Measurements from ENCODE around the gene ATR. TPM values are rescaled to one million over a fixed set of nuclear protein-coding genes. Genes with fewer than 3 reads are reported as not detected.

The ATR gene
- total and polyA plus RNA-seq, 2 of the 4 experiments (the other 2 are of a cell fraction) = 9.5 to 28.0 TPM

GRCh38 chr3:142523921-142524566 lies 54.5 kb downstream of the ATR start:
- Histone ChIP-seq H3K56ac (ENCODE audit: extremely low read depth, insufficient read depth, low read length) (no peak overlapping the region), H3K9me3 (ENCODE audit: control insufficient read depth, insufficient read depth, low read length) (no peaks in the 10 kb centered on the region), H2AK5ac (ENCODE audit: low read depth, low read length) (no peak overlapping the region), H3K9me1 (ENCODE audit: insufficient read depth, low read length) (no peaks in the 10 kb centered on the region), H3K4me1 (ENCODE audit: control insufficient read depth, insufficient read depth, low read length) (no peaks in the 10 kb centered on the region), H4K20me1 (ENCODE audit: insufficient read depth, low read length) (no peaks in the 10 kb centered on the region), H2BK120ac (ENCODE audit: low read depth, low read length) (no peak overlapping the region), H4K8ac (ENCODE audit: low read depth in 2 of 2, low read length in 2 of 2) (no peak overlapping the region), H3K4me2 (ENCODE audit: low read depth, low read length) (no peak overlapping the region), H4K5ac (ENCODE audit: low read depth, low read length) (no peak overlapping the region), H3K4ac (ENCODE audit: low read depth, low read length) (no peak overlapping the region), H2AFZ (replicated peaks; ENCODE audit: low read length, poor library complexity) (no peak overlapping the region), H3K36me3 (ENCODE audit: control insufficient read depth, insufficient read depth, low read length) (peaks cover 5% of the 10 kb centered on the region; the same call in 1 of the 2 replicates), H3K9ac (ENCODE audit: low read depth, low read length) (no peak overlapping the region), H2BK5ac (ENCODE audit: low read depth, low read length, poor library complexity, severe bottlenecking) (no peak overlapping the region), H3K18ac (ENCODE audit: low read depth, low read length) (no peak overlapping the region), H3K79me1 (ENCODE audit: low read depth in 1 of 2, low read length in 2 of 2) (no peaks in the 10 kb centered on the region), H3K23ac (ENCODE audit: low read depth, low read length) (no peak overlapping the region), H2BK20ac (ENCODE audit: low read depth, low read length) (no peak overlapping the region), H3K14ac (replicated peaks; ENCODE audit: low read depth, low read length) (no peak overlapping the region), H3K27me3 (ENCODE audit: control insufficient read depth, insufficient read depth, low read length) (no peaks in the 10 kb centered on the region), H2BK15ac (ENCODE audit: low read depth, low read length) (no peak overlapping the region), H3K27ac (ENCODE audit: insufficient read depth, low read length) (no peak overlapping the region), H2AK9ac (replicated peaks; ENCODE audit: low read depth, low read length, poor library complexity) (no peak overlapping the region), H3K4me3 (ENCODE audit: insufficient read depth, low read depth, low read length) (no peak overlapping the region), H4K91ac (ENCODE audit: insufficient read depth, low read depth, low read length) (no peak overlapping the region)
- POLR2A ChIA-PET (ENCODE audit: unreplicated experiment) = no interaction called here
- CTCF ChIA-PET = no interaction called here
- dilution Hi-C loops (cut with HindIII; ENCODE audit: low sequenced_read_pairs, unreplicated experiment) = no loop called here
- no TSS peak for BruUV-seq (replicated peaks)
- intact Hi-C loops (cut with micrococcal nuclease) = no loop called here
- ATAC-seq (ENCODE audit: low read depth) (no peak), DNase-seq (peak; percentile 23)
- TF ChIP-seq NFE2L2 (IDR thresholded peaks at IDR 0.05; ENCODE audit: low read depth, low read length) (no peak), SMC3 (IDR thresholded peaks at IDR 0.05; ENCODE audit: low read depth, low read length) (no peak), CEBPB (IDR thresholded peaks at IDR 0.05; ENCODE audit: low read depth, low read length) (no peak), MAFK (IDR thresholded peaks at IDR 0.05; ENCODE audit: low read depth, low read length) (no peak), RAD21 (IDR thresholded peaks at IDR 0.05; ENCODE audit: low read length) (no peak), FOS (IDR thresholded peaks at IDR 0.05; ENCODE audit: low read depth, low read length) (no peak), POLR2A (IDR thresholded peaks at IDR 0.05; ENCODE audit: low read depth, low read length) (no peak), RCOR1 (IDR thresholded peaks at IDR 0.05; ENCODE audit: insufficient replicate concordance, low read length) (no peak), RFX5 (IDR thresholded peaks at IDR 0.05; ENCODE audit: low read depth, low read length) (no peak), CTCF (conservative IDR thresholded peaks at IDR 0.05; ENCODE audit: low read depth, low read length) (no peak), CHD1 (IDR thresholded peaks at IDR 0.05; ENCODE audit: low read depth, low read length) (no peak), MAZ (IDR thresholded peaks at IDR 0.05; ENCODE audit: borderline replicate concordance, low read depth, low read length) (no peak), BHLHE40 (IDR thresholded peaks at IDR 0.05; ENCODE audit: low read depth, low read length) (no peak), MXI1 (IDR thresholded peaks at IDR 0.05; ENCODE audit: borderline replicate concordance, low read depth, low read length) (no peak)
- TF ChIP-seq, protein P1, sequence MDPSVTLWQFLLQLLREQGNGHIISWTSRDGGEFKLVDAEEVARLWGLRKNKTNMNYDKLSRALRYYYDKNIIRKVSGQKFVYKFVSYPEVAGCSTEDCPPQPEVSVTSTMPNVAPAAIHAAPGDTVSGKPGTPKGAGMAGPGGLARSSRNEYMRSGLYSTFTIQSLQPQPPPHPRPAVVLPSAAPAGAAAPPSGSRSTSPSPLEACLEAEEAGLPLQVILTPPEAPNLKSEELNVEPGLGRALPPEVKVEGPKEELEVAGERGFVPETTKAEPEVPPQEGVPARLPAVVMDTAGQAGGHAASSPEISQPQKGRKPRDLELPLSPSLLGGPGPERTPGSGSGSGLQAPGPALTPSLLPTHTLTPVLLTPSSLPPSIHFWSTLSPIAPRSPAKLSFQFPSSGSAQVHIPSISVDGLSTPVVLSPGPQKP (IDR thresholded peaks at IDR 0.05; ENCODE audit: borderline replicate concordance, low read depth, low read length) = no peak
- TF ChIP-seq, protein P2, sequence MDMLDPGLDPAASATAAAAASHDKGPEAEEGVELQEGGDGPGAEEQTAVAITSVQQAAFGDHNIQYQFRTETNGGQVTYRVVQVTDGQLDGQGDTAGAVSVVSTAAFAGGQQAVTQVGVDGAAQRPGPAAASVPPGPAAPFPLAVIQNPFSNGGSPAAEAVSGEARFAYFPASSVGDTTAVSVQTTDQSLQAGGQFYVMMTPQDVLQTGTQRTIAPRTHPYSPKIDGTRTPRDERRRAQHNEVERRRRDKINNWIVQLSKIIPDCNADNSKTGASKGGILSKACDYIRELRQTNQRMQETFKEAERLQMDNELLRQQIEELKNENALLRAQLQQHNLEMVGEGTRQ (IDR thresholded peaks at IDR 0.05; ENCODE audit: low read depth, low read length) = no peak
- WGBS, 2 experiments (ENCODE audit: extremely low coverage in 2 of 2, insufficient read length in 1 of 2) = no CpG with 5 or more reads among the region's 4 CpGs
- in situ Hi-C loops (cut with MboI; ENCODE audit: low sequenced_read_pairs) = no loop called here
